22Rv1 (cell line): ENCODE data around the gene FAM3D.

Source experiments
- H3K27ac ChIP-seq: fragments of 450-650 bp; 2 replicates; pipeline ENCODE4 v1.5.1; 2017
- ZFX ChIP-seq: fragments of 450-650 bp; IDR thresholded peaks from 2 replicates; pipeline ENCODE4 v1.6.1; 2017; ENCODE audit warnings: antibody characterized with exemption, borderline replicate concordance
- TF ChIP-seq, protein P1 (sequence below): fragments of 450-650 bp; IDR thresholded peaks from 2 replicates; pipeline ENCODE4 v1.5.1; 2017; ENCODE audit warnings: mild to moderate bottlenecking

FAM3D gene

DNA sequence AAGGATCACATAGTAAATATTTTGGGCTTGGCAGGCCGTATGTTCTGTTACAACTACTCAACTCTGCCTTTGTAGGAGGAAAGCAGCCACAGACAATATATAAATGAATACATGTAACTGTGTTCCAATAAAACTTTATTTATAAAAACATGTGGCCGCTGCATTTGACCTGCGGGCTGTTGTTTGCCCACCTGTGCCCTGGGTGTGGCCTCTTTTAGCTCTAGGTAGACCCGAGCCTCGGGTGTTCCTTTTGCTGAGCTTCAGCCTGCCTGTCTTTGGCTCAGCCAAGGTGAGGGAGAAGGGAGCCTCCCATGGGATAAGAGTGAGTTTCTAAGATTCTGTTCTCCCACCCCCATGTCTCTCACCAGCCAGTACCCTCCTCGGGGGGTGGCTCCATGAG, 5.6 kb downstream of the FAM3D start:
- TF ChIP-seq, protein P1, sequence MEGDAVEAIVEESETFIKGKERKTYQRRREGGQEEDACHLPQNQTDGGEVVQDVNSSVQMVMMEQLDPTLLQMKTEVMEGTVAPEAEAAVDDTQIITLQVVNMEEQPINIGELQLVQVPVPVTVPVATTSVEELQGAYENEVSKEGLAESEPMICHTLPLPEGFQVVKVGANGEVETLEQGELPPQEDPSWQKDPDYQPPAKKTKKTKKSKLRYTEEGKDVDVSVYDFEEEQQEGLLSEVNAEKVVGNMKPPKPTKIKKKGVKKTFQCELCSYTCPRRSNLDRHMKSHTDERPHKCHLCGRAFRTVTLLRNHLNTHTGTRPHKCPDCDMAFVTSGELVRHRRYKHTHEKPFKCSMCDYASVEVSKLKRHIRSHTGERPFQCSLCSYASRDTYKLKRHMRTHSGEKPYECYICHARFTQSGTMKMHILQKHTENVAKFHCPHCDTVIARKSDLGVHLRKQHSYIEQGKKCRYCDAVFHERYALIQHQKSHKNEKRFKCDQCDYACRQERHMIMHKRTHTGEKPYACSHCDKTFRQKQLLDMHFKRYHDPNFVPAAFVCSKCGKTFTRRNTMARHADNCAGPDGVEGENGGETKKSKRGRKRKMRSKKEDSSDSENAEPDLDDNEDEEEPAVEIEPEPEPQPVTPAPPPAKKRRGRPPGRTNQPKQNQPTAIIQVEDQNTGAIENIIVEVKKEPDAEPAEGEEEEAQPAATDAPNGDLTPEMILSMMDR: no peak
- TF ChIP-seq ZFX: no peak
- H3K27ac ChIP-seq: no peak overlapping the region

DNA sequence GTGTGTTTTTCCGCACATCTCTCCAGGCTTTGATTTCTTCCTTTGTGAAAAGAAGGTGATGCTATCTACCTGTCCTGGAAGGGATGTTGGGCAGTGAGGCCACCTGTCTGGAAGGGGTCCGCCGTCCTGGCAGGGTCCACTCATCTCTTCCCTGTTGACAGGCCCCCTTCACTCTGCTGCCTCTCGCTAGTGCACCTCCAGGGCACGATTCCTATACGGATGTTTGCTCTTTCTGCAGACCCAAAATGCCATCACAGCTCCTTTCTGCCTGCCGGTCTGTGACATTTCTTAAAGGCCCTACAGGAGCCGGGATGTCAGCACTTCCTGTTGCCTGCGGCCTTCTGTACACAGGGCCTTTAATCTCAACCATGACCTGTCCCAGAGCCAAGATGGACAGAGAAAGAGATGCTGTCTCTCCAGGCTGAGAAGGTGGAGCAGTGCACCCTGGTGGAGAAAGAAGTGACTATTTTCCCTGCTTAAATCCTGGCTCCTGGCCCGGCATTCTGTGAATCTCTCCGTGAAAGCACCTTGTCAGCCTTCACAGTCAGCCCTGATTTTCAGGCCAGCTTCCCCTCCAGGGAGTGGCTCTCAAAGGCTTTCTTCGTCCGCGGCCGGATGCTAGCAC, 7.4 kb downstream of the FAM3D start:
- H3K27ac ChIP-seq: no peak overlapping the region
- TF ChIP-seq ZFX: no peak
- TF ChIP-seq, protein P1: peak; percentile 50

DNA sequence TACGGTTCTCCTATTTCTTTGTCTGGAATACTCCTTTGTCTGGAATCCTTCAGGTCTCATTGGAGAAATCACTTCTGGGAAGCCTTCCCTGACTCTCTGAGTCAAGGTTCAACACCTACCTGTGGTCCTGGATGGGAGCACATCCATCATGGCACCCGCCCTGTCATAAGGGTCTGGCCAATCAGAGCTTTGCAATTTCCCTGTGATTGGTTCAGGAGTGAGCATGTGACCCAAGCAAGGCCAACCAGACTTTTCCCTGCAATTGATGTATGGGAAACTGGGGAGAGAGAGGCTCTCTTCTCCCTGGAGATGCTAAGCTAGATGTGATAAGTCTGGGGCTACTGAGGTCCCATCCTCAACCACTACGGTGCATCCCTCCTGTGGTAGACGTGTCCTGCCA, 8.1 kb downstream of the FAM3D start:
- no peak overlapping the region for H3K27ac ChIP-seq
- TF ChIP-seq ZFX: no peak
- TF ChIP-seq, protein P1: no peak

DNA sequence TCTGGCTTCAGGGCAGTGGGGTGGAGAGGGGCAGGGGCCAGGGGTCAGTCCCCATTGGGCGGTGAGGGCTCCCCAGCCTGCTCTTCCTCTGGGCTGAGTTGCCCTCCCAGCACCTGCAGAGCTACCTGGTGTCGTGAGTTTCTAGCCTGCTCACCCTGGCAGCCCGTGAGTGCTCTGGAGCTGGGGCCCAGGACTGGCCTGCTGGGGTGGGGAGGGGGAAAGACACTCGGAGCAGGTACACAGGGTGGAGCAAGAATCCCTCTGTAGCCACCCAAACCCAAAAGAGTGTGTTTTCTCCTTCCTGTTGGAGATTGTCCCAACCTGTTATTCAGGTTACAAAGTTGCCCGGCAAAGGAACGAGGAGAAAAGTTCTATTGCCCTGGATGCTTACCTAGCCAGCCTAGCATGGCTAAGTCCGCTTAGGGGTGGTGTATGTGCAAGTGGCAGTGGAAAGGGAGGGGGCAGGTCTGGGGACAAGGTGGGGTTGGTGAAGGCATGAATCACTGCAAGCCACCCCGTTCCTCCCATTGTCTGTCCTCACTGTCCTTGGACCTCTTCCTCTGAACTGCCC, 8.9 kb downstream of the FAM3D start:
- H3K27ac ChIP-seq: no peak overlapping the region
- TF ChIP-seq, protein P1: no peak
- TF ChIP-seq ZFX: no peak

DNA sequence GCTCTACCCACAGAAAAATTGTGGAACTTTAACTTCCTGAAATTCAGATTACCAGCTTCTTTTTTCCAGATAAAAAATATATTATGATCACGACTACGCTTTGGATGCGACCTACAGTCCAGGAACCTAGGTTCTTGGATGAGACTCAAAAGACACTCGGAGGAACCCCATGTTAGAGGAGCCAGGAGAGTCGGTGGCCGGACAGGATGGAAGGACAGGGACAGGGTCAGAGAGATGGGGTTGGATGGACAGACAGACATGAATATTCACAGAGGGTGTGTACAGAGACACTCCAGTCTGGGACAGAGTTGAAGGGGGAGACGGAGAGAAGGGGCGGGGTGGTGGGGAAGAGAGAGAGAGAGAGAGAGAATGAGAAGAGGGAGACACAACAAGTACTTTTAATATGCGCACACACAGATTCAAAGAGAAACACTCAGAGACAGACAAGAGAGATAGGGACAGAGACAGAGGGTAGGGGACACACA, 9.5 kb downstream of the FAM3D start:
- H3K27ac ChIP-seq: no peak overlapping the region
- TF ChIP-seq, protein P1: no peak

DNA sequence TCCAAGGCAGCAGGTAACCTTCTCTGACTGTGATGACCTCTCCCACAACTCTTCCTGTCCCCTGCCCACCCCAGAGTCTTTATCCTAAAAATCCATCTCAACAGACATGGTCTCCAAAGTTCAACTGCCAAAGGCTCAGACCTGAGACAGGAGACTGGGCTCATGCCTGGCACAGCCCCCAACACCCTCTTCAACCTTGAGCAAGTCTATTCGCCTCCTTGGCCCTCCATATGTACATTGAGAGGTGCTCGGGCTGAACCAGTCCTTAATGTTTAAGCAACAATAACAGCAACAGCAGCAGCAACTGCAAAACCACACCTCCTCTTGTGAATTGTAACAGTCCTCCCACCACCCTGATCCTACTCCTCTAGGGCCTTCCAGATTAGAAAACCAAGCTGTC, 9.9 kb downstream of the FAM3D start:
- no peak for TF ChIP-seq ZFX
- no peak overlapping the region for H3K27ac ChIP-seq

DNA sequence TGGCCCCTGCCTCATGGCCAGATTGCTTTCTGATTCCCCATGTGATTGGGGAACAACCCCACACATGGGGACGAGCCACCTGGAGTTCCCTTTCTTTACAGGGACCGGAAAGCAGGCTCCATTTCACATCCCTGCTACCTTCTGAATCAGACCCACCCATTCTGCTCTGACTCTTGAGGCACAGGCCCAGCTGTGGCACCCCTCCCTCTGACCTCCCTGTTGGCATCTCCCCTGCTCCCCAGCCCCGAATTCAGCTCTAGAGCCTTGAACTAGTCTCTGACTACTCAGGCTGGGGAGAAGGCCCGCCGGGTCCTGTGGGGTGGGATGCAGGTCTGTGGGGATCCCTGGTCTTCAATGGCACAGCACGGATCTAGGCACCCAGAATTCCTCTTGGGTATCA, 12.1 kb downstream of the FAM3D start:
- no peak overlapping the region for H3K27ac ChIP-seq
- TF ChIP-seq ZFX: no peak
- TF ChIP-seq, protein P1: no peak

DNA sequence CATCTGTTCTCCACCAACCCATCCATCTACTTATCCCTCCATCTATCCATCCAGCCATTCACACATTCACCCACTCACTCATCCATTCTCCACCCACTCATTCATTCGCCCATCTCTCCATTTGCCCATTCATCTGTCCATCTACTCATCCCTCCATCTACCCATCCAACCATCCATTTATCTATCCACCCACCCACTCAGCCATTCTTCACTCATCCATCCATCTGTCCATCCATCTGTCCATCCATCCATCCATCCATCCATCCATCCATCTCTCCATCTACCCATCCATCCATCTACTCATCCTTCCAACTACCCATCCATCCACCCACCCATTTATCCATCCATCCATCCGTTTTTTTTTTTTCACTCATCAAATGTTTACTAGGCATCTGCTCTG, 13.9 kb downstream of the FAM3D start:
- no peak overlapping the region for H3K27ac ChIP-seq
- TF ChIP-seq, protein P1: no peak
- no peak for TF ChIP-seq ZFX
